Measurements from ENCODE around the gene ABCA10. TPM values are rescaled to one million over a fixed set of nuclear protein-coding genes. Genes with fewer than 3 reads are reported as not detected.
"Not testable (repeated sequence)": the region's sequence is repeated elsewhere in the genome, so short reads cannot be mapped to it uniquely, and the experiment has no call there.

ABCA10 gene
- total RNA-seq, 1 donor from 2014 or later, result 4.2 TPM

DNA sequence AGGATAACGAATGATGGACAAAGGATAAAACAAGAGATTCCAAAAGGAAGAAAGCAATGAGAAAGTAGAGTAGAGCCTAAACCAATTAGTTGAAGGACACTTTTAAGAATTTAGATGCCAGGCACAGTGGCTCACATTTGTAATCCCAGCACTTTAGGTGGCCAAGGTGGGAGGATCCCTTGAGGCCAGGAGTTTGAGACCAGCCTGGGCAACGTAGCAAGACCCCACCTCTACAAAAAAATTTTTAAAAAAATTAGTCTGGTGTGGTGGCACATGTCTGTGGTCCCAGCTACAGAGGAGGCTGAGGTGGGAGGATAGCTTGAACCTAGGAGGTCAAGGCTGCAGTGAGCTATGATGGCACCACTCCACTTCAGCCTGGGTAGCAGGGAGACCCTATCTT, 20.0 kb downstream of the ABCA10 start:
- no peak for TF ChIP-seq CTCF (IDR thresholded peaks at IDR 0.05; ENCODE audit: partially characterized antibody, unreplicated experiment)

DNA sequence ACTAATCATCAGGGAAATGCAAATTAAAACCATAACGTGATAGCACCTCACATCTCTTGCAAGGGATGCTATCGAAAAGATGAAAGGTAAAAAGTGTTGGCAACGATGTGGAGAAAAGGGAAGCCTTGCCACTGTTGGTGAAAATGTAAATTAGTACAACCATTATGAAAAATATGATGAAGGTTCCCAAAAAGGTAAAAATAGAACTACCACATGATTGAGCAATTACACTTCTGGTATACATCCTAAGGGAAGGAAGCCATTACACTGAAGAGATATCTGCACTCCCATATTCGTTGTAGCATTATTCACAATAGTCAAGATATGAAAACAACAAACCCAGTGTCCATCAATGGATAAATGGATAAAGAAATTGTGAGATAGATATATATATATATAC, 21.5 kb downstream of the ABCA10 start:
- TF ChIP-seq CTCF (IDR thresholded peaks at IDR 0.05; ENCODE audit: partially characterized antibody, unreplicated experiment), result no peak
- peaks cover 1% of the 10 kb centered on the region for H3K9me3 Mint-ChIP-seq (ENCODE audit: unreplicated experiment)

More for the DNA sequence above, 20.0 kb downstream of the ABCA10 start:
- H3K4me1 Mint-ChIP-seq (ENCODE audit: low read depth, unreplicated experiment), result no peaks in the 10 kb centered on the region
- DNase-seq, result no peak
- peaks cover 8% of the 10 kb centered on the region for H3K36me3 Mint-ChIP-seq (ENCODE audit: unreplicated experiment)
- no peak overlapping the region for H3K4me3 Mint-ChIP-seq (ENCODE audit: unreplicated experiment)
- peaks cover 2% of the 10 kb centered on the region for H3K27me3 Mint-ChIP-seq (ENCODE audit: unreplicated experiment)
- H3K27ac Mint-ChIP-seq (ENCODE audit: unreplicated experiment), result no peak overlapping the region
- peaks cover 1% of the 10 kb centered on the region for H3K9me3 Mint-ChIP-seq (ENCODE audit: unreplicated experiment)

DNA sequence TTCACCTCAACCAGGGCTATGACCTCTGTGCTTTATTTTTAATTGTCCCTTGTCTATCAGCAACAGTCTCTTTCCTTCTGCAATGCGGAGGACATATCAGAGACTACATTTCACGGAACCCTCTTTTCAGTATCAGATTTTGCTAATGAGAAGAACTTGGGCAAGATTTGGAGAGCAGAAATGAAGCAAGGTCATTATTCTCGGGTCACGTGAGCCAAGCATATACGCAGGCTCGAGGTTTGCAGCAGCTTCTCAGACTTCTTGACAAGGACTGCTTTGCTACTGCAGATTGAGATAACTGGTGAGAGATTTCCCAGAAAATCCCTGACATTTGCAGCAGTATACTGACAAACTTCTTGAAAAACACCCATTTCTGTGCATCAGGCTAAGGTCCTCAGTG, 30.4 kb downstream of the ABCA10 start:
- no peak for DNase-seq
- Mint-ChIP-seq H3K4me3 (ENCODE audit: unreplicated experiment) (no peak overlapping the region), H3K9me3 (ENCODE audit: unreplicated experiment) (no peaks in the 10 kb centered on the region), H3K27me3 (ENCODE audit: unreplicated experiment) (peaks cover 2% of the 10 kb centered on the region), H3K27ac (ENCODE audit: unreplicated experiment) (no peak overlapping the region), H3K4me1 (ENCODE audit: low read depth, unreplicated experiment) (no peaks in the 10 kb centered on the region), H3K36me3 (ENCODE audit: unreplicated experiment) (peaks cover 7% of the 10 kb centered on the region)
- TF ChIP-seq CTCF (IDR thresholded peaks at IDR 0.05; ENCODE audit: partially characterized antibody, unreplicated experiment), result no peak

More for the DNA sequence above, 21.5 kb downstream of the ABCA10 start:
- Mint-ChIP-seq H3K4me3 (ENCODE audit: unreplicated experiment) (no peak overlapping the region), H3K4me1 (ENCODE audit: low read depth, unreplicated experiment) (no peaks in the 10 kb centered on the region), H3K27me3 (ENCODE audit: unreplicated experiment) (peaks cover 2% of the 10 kb centered on the region), H3K36me3 (ENCODE audit: unreplicated experiment) (no peaks in the 10 kb centered on the region), H3K27ac (ENCODE audit: unreplicated experiment) (no peak overlapping the region)
- DNase-seq, result no peak

- not testable (repeated sequence) for H3K27ac Mint-ChIP-seq (ENCODE audit: unreplicated experiment); H3K36me3 Mint-ChIP-seq (ENCODE audit: unreplicated experiment); H3K4me1 Mint-ChIP-seq (ENCODE audit: low read depth, unreplicated experiment); H3K4me3 Mint-ChIP-seq (ENCODE audit: unreplicated experiment); H3K27me3 Mint-ChIP-seq (ENCODE audit: unreplicated experiment); H3K9me3 Mint-ChIP-seq (ENCODE audit: unreplicated experiment)
- peak; percentile 22 for DNase-seq
These were observed 32.4 kb downstream of the ABCA10 start for GRCh38 chr17:69196105-69196653.

- Mint-ChIP-seq H3K4me3 (ENCODE audit: unreplicated experiment) (no peak overlapping the region), H3K4me1 (ENCODE audit: low read depth, unreplicated experiment) (no peaks in the 10 kb centered on the region), H3K27ac (ENCODE audit: unreplicated experiment) (no peak overlapping the region), H3K9me3 (ENCODE audit: unreplicated experiment) (no peaks in the 10 kb centered on the region), H3K27me3 (ENCODE audit: unreplicated experiment) (peaks cover 2% of the 10 kb centered on the region), H3K36me3 (ENCODE audit: unreplicated experiment) (peaks cover 7% of the 10 kb centered on the region)
- no peak for TF ChIP-seq CTCF (IDR thresholded peaks at IDR 0.05; ENCODE audit: partially characterized antibody, unreplicated experiment)
- DNase-seq, result no peak
These were observed 35.9 kb downstream of the ABCA10 start for GRCh38 chr17:69192754-69193153.
